IPS-11a (cell line): ENCODE measurements around the gene FOXQ1.
"Not testable (repeated sequence)": the region's sequence is repeated elsewhere in the genome, so short reads cannot be mapped to it uniquely, and the experiment has no call there.

ENCODE experiments used
- H3K4me3 ChIP-seq: one replicate; pipeline ENCODE4 v1.5.1; 2013; ENCODE audit warnings: low read depth, low read length, control low read depth

The FOXQ1 gene

DNA sequence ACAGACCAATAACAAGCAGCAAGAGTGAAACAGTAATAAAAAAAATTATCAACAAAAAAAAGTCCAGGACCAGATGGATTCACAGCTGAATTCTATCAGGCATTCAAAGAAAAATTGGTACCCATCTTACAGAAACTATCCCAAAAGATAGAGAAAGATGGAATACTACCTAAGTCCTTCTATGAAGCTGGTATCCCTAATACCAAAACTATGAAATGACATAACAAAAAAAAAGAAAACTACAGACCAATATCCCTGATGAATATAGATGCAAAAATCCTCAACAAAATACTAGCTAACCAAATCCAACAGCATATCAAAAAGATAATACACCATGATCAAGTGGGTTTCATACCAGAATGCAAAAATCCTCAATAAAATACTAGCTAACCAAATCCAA is 43.2 kb downstream of the FOXQ1 start:
- not testable (repeated sequence) for H3K4me3 ChIP-seq

DNA sequence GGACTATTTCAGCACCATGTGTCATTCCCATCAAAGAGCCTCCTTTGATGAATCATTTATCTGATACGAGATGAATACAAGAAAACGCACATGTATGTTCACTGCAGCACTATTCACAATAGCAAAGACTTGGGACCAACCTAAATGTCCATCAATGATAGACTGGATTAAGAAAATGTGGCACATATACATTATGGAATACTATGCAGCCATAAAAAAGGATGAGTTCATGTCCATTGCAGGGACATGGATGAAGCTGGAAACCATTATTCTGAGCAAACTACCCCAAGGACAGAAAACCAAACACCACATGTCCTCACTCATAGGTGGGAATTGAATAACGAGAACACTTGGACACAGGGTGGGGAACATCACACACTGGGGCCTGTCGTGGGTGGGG is 49.8 kb downstream of the FOXQ1 start:
- not testable (repeated sequence) for H3K4me3 ChIP-seq

- H3K4me3 ChIP-seq, result no peak overlapping the region
These were observed 50.7 kb downstream of the FOXQ1 start for GRCh38 chr6:1362643-1363042.

- no peak overlapping the region for H3K4me3 ChIP-seq
These were observed 51.4 kb downstream of the FOXQ1 start for GRCh38 chr6:1363298-1363697.

DNA sequence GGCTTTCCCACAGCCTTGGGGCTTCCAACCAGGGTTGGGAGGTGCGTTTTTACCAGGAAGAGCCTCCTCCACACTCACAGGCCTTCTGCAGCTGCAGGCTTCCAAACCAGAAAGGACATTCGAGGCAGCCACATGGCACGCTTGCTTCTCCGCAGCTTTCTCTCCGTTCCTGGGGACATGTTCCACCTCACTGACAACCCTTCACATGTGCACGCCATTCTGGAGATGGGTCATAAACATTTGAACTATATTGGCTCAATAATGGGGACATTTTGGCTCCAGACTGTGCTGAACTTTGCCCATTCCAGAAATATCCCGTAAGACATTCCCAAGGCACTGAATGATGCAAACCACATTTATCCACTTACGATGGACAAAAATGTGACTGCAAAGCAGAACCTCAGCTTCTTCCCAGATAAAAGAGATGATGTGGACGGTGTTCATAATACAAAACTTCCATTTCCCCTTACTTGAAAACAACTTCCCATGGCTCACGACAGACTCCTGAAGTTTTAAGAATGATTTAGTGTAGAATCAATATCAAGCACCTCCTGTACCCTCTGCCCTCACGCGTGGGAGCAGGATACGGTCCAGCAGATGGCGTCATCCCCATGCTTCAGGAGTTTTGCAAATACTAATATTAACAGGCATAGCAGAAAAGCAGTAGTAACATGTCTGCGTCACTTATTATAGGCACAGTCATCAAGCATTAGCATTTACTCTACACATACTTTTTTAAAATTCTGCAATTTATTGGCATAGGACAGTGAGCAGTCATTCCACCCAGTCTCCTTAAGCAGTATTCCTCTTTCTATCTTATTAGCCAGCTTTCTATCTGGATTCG is 52.1 kb downstream of the FOXQ1 start:
- no peak overlapping the region for H3K4me3 ChIP-seq
